Left lobe of liver (tissue), 2 donors: Measurements from ENCODE around the gene UST. TPM values are rescaled to one million over a fixed set of nuclear protein-coding genes. Genes with fewer than 3 reads are reported as not detected.
"Not testable (repeated sequence)": the region's sequence is repeated elsewhere in the genome, so short reads cannot be mapped to it uniquely, and the experiment has no call there.

ENCODE experiments used
- ATAC-seq: fragments of 200-7000 bp; cut with Tn5 transposase; one replicate; pipeline ENCODE4 v1.9.1; 2020; ENCODE audit warnings: mild to moderate bottlenecking, moderate library complexity
- DNase-seq: peaks from one replicate; pipeline ENCODE4 v3.0.0-alpha.2; 2020; ENCODE audit warnings: low spot score
- total RNA-seq: library from RNA; stranded (reverse); gene quantifications from one replicate; pipeline ENCODE4 v1.2.1, GENCODE V29; 2021
- donor health status: DM: no; HTN: no; CAD: no; lungs with moderate emphysema.
- donor health status: DM: no; HTN: yes; CAD: no.

UST gene
- total RNA-seq, 1 donor from 2014 or later: 0.58 TPM

GRCh38 chr6:148857798-148858390, 111.1 kb downstream of the UST start:
- DNase-seq (no peak), ATAC-seq (no peak)

GRCh38 chr6:148864132-148864531, 117.3 kb downstream of the UST start:
- DNase-seq, ATAC-seq: not testable (repeated sequence)

GRCh38 chr6:148864941-148865340, 118.1 kb downstream of the UST start:
- DNase-seq: no peak
- no peak for ATAC-seq

GRCh38 chr6:148866657-148867268, 119.9 kb downstream of the UST start:
- ATAC-seq (no peak), DNase-seq (no peak)

- no peak for ATAC-seq
- no peak for DNase-seq
Observed at GRCh38 chr6:148867862-148868261, 121.0 kb downstream of the UST start.

- ATAC-seq (no peak), DNase-seq (no peak)
Observed at GRCh38 chr6:148868314-148868713, 121.5 kb downstream of the UST start.

GRCh38 chr6:148868901-148869300, 122.1 kb downstream of the UST start:
- DNase-seq: no peak
- ATAC-seq: no peak

GRCh38 chr6:148869585-148869984, 122.8 kb downstream of the UST start:
- ATAC-seq (no peak), DNase-seq (no peak)

GRCh38 chr6:148873154-148873553, 126.3 kb downstream of the UST start:
- ATAC-seq (no peak), DNase-seq (no peak)

- DNase-seq (no peak), ATAC-seq (no peak)
Observed at GRCh38 chr6:148873868-148874267, 127.0 kb downstream of the UST start.

- DNase-seq: no peak
- ATAC-seq: no peak
Observed at GRCh38 chr6:148874698-148875293, 128.0 kb downstream of the UST start.

GRCh38 chr6:148878683-148879082, 131.9 kb downstream of the UST start:
- ATAC-seq (no peak), DNase-seq (no peak)

- not testable (repeated sequence) for ATAC-seq, DNase-seq
Observed at GRCh38 chr6:148880742-148881141, 133.9 kb downstream of the UST start.

GRCh38 chr6:148881593-148882311, 134.9 kb downstream of the UST start:
- no peak for ATAC-seq

GRCh38 chr6:148883270-148883669, 136.4 kb downstream of the UST start:
- DNase-seq: no peak
- ATAC-seq: no peak

More at GRCh38 chr6:148881593-148882311, 134.9 kb downstream of the UST start:
- no peak for DNase-seq

GRCh38 chr6:148884461-148884860, 137.6 kb downstream of the UST start:
- ATAC-seq: no peak
- no peak for DNase-seq

- ATAC-seq (no peak), DNase-seq (no peak)
Observed at GRCh38 chr6:148885136-148885865, 138.5 kb downstream of the UST start.

- ATAC-seq (no peak), DNase-seq (no peak)
Observed at GRCh38 chr6:148885925-148886845, 139.4 kb downstream of the UST start.

GRCh38 chr6:148887181-148887580, 140.4 kb downstream of the UST start:
- ATAC-seq (no peak), DNase-seq (no peak)

- ATAC-seq: no peak
- DNase-seq: no peak
Observed at GRCh38 chr6:148888856-148889255, 142.0 kb downstream of the UST start.
